HL-60 (cell line): Measurements from ENCODE around the gene FAM76B.

Experiments
- DNase-seq, 2 experiments: peaks; one replicate each; pipeline ENCODE4 v3.0.0-alpha.2; 2010 to 2020; ENCODE audit warnings: low read depth in 1 of 2, low spot score in 1 of 2
- H3K27ac ChIP-seq: fragments of 250-450 bp; sonication (Bioruptor Pico); replicated peaks from 2 replicates; pipeline ENCODE4 v1.5.1; 2020; ENCODE audit warnings: mild to moderate bottlenecking, moderate library complexity
- H3K27me3 ChIP-seq: fragments of 250-450 bp; sonication (Bioruptor Pico); 2 replicates; pipeline ENCODE4 v1.5.1; 2021; ENCODE audit warnings: mild to moderate bottlenecking, moderate library complexity; ENCODE audit not compliant: insufficient read depth, poor library complexity, severe bottlenecking
- H3K4me3 ChIP-seq: replicated peaks from 2 replicates; pipeline ENCODE4 v1.5.1; 2011; ENCODE audit warnings: mild to moderate bottlenecking, control low read depth, low read length; ENCODE audit not compliant: insufficient read depth
- GABPA ChIP-seq: IDR thresholded peaks from 2 replicates; pipeline ENCODE4 v1.6.1; 2012; ENCODE audit warnings: low read depth
- POLR2AphosphoS5 ChIP-seq: IDR thresholded peaks from 2 replicates; pipeline ENCODE4 v1.6.1; 2012; ENCODE audit warnings: low read depth
- SPI1 ChIP-seq: IDR thresholded peaks from 2 replicates; pipeline ENCODE4 v1.6.1; 2012; ENCODE audit warnings: low read depth, mild to moderate bottlenecking, borderline replicate concordance
- TF ChIP-seq, protein P1 (sequence below): IDR thresholded peaks from 2 replicates; pipeline ENCODE4 v1.6.1; 2012; ENCODE audit warnings: low read depth; ENCODE audit not compliant: insufficient replicate concordance
- TF ChIP-seq, protein P2 (sequence below): IDR thresholded peaks from one replicate; pipeline ENCODE4 v1.5.1; 2011; ENCODE audit warnings: low read length, control low read depth, inconsistent platforms; ENCODE audit not compliant: insufficient read depth

The FAM76B gene

DNA sequence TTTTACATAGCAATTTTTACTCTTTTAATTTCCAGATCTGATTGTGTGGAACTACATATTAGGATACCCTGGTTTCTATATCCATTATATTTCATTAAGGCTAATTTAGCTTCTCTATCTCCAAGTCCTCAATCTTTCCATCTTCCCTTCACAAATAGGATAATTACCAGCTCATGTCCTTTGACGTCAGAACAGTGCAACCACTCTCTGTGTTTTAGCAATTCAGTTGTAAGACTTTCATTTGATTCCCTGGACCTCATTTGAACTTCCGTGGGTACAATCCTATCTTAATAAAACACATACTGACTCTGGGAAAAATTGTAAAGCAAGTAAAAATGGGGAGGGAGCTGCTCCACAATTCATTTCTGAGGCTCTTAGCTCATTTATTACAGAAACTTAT, 52.8 kb downstream of the FAM76B start:
- H3K27me3 ChIP-seq, result no peaks in the 10 kb centered on the region
- no peak overlapping the region for H3K27ac ChIP-seq
- no peak for DNase-seq
- no peak overlapping the region for H3K4me3 ChIP-seq
- no peak for TF ChIP-seq POLR2AphosphoS5
- TF ChIP-seq, protein P1, sequence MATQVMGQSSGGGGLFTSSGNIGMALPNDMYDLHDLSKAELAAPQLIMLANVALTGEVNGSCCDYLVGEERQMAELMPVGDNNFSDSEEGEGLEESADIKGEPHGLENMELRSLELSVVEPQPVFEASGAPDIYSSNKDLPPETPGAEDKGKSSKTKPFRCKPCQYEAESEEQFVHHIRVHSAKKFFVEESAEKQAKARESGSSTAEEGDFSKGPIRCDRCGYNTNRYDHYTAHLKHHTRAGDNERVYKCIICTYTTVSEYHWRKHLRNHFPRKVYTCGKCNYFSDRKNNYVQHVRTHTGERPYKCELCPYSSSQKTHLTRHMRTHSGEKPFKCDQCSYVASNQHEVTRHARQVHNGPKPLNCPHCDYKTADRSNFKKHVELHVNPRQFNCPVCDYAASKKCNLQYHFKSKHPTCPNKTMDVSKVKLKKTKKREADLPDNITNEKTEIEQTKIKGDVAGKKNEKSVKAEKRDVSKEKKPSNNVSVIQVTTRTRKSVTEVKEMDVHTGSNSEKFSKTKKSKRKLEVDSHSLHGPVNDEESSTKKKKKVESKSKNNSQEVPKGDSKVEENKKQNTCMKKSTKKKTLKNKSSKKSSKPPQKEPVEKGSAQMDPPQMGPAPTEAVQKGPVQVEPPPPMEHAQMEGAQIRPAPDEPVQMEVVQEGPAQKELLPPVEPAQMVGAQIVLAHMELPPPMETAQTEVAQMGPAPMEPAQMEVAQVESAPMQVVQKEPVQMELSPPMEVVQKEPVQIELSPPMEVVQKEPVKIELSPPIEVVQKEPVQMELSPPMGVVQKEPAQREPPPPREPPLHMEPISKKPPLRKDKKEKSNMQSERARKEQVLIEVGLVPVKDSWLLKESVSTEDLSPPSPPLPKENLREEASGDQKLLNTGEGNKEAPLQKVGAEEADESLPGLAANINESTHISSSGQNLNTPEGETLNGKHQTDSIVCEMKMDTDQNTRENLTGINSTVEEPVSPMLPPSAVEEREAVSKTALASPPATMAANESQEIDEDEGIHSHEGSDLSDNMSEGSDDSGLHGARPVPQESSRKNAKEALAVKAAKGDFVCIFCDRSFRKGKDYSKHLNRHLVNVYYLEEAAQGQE, result no peak
- no peak for TF ChIP-seq SPI1
- no peak for TF ChIP-seq GABPA
- TF ChIP-seq, protein P2, sequence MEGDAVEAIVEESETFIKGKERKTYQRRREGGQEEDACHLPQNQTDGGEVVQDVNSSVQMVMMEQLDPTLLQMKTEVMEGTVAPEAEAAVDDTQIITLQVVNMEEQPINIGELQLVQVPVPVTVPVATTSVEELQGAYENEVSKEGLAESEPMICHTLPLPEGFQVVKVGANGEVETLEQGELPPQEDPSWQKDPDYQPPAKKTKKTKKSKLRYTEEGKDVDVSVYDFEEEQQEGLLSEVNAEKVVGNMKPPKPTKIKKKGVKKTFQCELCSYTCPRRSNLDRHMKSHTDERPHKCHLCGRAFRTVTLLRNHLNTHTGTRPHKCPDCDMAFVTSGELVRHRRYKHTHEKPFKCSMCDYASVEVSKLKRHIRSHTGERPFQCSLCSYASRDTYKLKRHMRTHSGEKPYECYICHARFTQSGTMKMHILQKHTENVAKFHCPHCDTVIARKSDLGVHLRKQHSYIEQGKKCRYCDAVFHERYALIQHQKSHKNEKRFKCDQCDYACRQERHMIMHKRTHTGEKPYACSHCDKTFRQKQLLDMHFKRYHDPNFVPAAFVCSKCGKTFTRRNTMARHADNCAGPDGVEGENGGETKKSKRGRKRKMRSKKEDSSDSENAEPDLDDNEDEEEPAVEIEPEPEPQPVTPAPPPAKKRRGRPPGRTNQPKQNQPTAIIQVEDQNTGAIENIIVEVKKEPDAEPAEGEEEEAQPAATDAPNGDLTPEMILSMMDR, result no peak

DNA sequence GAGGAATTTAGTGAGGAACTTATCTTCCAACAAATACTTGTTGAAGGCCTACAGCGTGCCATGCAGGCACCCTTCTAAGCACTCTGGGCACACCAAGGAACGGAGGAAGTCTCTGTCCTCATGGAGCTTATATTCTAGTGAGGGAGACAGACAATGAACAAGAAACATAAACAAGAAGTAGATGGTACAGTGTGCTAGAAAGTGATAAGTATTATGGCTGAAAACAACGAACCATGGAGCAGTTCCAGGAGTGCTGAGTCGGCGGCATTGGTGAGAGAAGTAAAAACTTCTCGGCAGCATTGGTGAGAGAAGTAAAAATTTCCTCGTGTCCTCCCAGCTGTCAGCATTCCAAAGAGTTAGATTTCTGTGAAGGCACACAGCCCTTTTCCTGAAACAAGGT, 53.2 kb downstream of the FAM76B start:
- no peak for DNase-seq
- Histone ChIP-seq H3K4me3 (no peak overlapping the region), H3K27me3 (no peaks in the 10 kb centered on the region), H3K27ac (no peak overlapping the region)
- no peak for TF ChIP-seq GABPA
- TF ChIP-seq, protein P2, result no peak
- TF ChIP-seq, protein P1, result no peak
- TF ChIP-seq SPI1, result no peak
- no peak for TF ChIP-seq POLR2AphosphoS5

DNA sequence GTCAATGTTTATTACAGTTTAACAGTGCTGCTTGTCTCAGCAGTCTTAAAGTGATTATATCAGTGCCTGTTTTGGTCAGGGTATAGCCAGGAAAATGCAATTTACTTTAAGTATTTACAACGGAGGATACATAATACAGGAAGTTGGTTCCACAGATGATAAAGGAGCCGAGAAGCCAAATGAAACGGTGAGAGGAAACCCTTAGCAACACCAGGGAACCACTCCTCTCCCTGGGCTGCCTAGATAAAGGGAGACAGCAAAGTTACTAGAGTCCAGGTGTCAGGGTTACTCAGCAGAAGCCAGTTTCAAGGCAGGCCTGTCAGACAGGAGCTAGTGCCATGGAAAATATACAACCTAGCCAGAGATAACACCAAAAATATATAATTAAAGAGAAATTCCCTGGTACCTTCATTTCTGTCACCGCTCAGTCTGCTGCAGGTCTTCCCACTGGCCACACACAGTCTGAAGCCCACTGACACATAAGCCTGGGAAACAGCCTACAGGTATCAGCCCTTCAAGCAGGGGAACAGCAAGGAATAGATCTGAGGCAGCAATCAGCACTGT, 55.5 kb downstream of the FAM76B start:
- Histone ChIP-seq H3K27me3 (no peaks in the 10 kb centered on the region), H3K4me3 (no peak overlapping the region), H3K27ac (no peak overlapping the region)
- DNase-seq, result no peak
- TF ChIP-seq, protein P2, result no peak
- TF ChIP-seq SPI1, result no peak
